ENCODE measurements around the gene LIG1. TPM values are rescaled to one million over a fixed set of nuclear protein-coding genes. Genes with fewer than 3 reads are reported as not detected.

Gene LIG1
- total RNA-seq, 1 experiment from 2014 or later = 41.3 TPM

- no peaks in the 10 kb centered on the region for H3K4me1 ChIP-seq (ENCODE audit: control insufficient read depth, insufficient read depth, low read length)
- no peak overlapping the region for H3K4me3 ChIP-seq (ENCODE audit: low read depth in 2 of 2, low read length in 2 of 2)
- ChIA-PET CTCF (no interaction called here), POLR2A (no interaction called here)
- H3K36me3 ChIP-seq (ENCODE audit: control insufficient read depth, insufficient read depth, low read length) = no peaks in the 10 kb centered on the region
- TF ChIP-seq TCF7L2 (IDR thresholded peaks at IDR 0.05; ENCODE audit: low read depth, low read length) (no peak), CTCF (IDR thresholded peaks at IDR 0.05) (no peak), SIN3A (IDR thresholded peaks at IDR 0.05; ENCODE audit: borderline replicate concordance, insufficient read depth, low read depth, low read length) (no peak), POLR2AphosphoS5 (IDR thresholded peaks at IDR 0.05; ENCODE audit: low read depth, low read length) (no peak)
- H3K9me3 ChIP-seq (ENCODE audit: control insufficient read depth, insufficient read depth, low read depth, low read length) = no peaks in the 10 kb centered on the region
- H3K27me3 ChIP-seq (ENCODE audit: control insufficient read depth, insufficient read depth, low read length) = no peaks in the 10 kb centered on the region
- in situ Hi-C loops (cut with HindIII; ENCODE audit: low pct_unique_long_range_greater_than_20kb, low sequenced_read_pairs) (no loop called here), intact Hi-C loops (cut with micrococcal nuclease; ENCODE audit: unreplicated experiment) (no loop called here)
- no TSS peak for BruUV-seq (replicated peaks)
- no peak for ATAC-seq
- no peak overlapping the region for H3K27ac ChIP-seq (ENCODE audit: low read length)
- no peak for DNase-seq (ENCODE audit: low read depth, low spot score)
Observed at GRCh38 chr19:48158210-48158790, 11.8 kb downstream of the LIG1 start.

- H3K27ac ChIP-seq (ENCODE audit: low read length) = no peak overlapping the region
- DNase-seq (ENCODE audit: low read depth, low spot score) = no peak
Observed at GRCh38 chr19:48154003-48154402, 16.1 kb downstream of the LIG1 start.

More at GRCh38 chr19:48154003-48154402, 16.1 kb downstream of the LIG1 start:
- no peak for ATAC-seq
- Histone ChIP-seq H3K27me3 (ENCODE audit: control insufficient read depth, insufficient read depth, low read length) (no peaks in the 10 kb centered on the region), H3K4me3 (ENCODE audit: low read depth in 2 of 2, low read length in 2 of 2) (no peak overlapping the region), H3K36me3 (ENCODE audit: control insufficient read depth, insufficient read depth, low read length) (no peaks in the 10 kb centered on the region), H3K9me3 (ENCODE audit: control insufficient read depth, insufficient read depth, low read depth, low read length) (no peaks in the 10 kb centered on the region), H3K4me1 (ENCODE audit: control insufficient read depth, insufficient read depth, low read length) (peaks cover 3% of the 10 kb centered on the region; the same call in 1 of the 2 replicates)
- TF ChIP-seq TCF7L2 (IDR thresholded peaks at IDR 0.05; ENCODE audit: low read depth, low read length) (no peak), CTCF (IDR thresholded peaks at IDR 0.05) (no peak), SIN3A (IDR thresholded peaks at IDR 0.05; ENCODE audit: borderline replicate concordance, insufficient read depth, low read depth, low read length) (no peak), POLR2AphosphoS5 (IDR thresholded peaks at IDR 0.05; ENCODE audit: low read depth, low read length) (no peak)
- TF ChIP-seq, protein P1, sequence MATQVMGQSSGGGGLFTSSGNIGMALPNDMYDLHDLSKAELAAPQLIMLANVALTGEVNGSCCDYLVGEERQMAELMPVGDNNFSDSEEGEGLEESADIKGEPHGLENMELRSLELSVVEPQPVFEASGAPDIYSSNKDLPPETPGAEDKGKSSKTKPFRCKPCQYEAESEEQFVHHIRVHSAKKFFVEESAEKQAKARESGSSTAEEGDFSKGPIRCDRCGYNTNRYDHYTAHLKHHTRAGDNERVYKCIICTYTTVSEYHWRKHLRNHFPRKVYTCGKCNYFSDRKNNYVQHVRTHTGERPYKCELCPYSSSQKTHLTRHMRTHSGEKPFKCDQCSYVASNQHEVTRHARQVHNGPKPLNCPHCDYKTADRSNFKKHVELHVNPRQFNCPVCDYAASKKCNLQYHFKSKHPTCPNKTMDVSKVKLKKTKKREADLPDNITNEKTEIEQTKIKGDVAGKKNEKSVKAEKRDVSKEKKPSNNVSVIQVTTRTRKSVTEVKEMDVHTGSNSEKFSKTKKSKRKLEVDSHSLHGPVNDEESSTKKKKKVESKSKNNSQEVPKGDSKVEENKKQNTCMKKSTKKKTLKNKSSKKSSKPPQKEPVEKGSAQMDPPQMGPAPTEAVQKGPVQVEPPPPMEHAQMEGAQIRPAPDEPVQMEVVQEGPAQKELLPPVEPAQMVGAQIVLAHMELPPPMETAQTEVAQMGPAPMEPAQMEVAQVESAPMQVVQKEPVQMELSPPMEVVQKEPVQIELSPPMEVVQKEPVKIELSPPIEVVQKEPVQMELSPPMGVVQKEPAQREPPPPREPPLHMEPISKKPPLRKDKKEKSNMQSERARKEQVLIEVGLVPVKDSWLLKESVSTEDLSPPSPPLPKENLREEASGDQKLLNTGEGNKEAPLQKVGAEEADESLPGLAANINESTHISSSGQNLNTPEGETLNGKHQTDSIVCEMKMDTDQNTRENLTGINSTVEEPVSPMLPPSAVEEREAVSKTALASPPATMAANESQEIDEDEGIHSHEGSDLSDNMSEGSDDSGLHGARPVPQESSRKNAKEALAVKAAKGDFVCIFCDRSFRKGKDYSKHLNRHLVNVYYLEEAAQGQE (IDR thresholded peaks at IDR 0.05; ENCODE audit: insufficient read depth in 1 of 2, low read depth in 2 of 2, low read length in 1 of 2) = no peak
- intact Hi-C loops (cut with micrococcal nuclease; ENCODE audit: unreplicated experiment) (no loop called here), in situ Hi-C loops (cut with HindIII; ENCODE audit: low pct_unique_long_range_greater_than_20kb, low sequenced_read_pairs) (no loop called here)
- ChIA-PET CTCF (interaction anchor here (0.6 kb wide), 1 partner anchor 47 kb away, joined by 3 read pairs; no protein-coding TSS in a partner anchor), POLR2A (interaction anchor here (0.6 to 0.8 kb wide), 2 partner anchors 233 to 740 kb away, joined by 4 to 9 read pairs; no protein-coding TSS in a partner anchor)
- BruUV-seq (replicated peaks) = no TSS peak

Data from Panc1 (cell line).